ENCODE measurements around the gene LCP2. TPM values are rescaled to one million over a fixed set of nuclear protein-coding genes. Genes with fewer than 3 reads are reported as not detected.

The LCP2 gene
- total and polyA plus RNA-seq, 2 of the 4 experiments (the other 2 are of a cell fraction): not detected

DNA sequence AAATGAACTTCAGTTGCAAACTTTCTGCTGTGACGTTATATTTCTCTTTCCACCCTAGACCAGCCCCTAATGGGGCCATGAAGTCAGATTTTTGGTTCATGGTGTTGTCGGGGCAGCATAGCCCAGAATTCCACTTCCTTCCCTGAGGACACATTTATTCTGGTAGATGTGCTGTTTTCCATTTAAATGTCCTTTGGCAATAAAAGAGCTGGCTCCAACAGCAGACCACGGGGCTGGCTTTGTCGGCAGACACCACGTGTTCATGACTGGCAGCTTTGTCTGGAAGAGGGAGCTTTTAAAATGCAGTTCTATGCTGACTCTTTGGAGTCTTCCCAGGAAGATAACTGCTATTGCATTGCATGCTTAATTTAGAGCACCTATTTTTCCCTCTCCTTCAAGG lies 17.6 kb upstream of the LCP2 start:
- Histone ChIP-seq H4K8ac (ENCODE audit: low read depth in 2 of 2, low read length in 2 of 2) (no peak overlapping the region), H2BK15ac (ENCODE audit: low read depth, low read length) (no peak overlapping the region), H3K14ac (replicated peaks; ENCODE audit: low read depth, low read length) (no peak overlapping the region), H3K9me3 (ENCODE audit: control insufficient read depth, insufficient read depth, low read length) (no peaks in the 10 kb centered on the region), H4K5ac (ENCODE audit: low read depth, low read length) (no peak overlapping the region), H3K9ac (ENCODE audit: low read depth, low read length) (no peak overlapping the region), H2BK120ac (ENCODE audit: low read depth, low read length) (no peak overlapping the region), H3K27ac (ENCODE audit: insufficient read depth, low read length) (no peak overlapping the region), H3K4me3 (ENCODE audit: insufficient read depth, low read depth, low read length) (no peak overlapping the region), H3K36me3 (ENCODE audit: control insufficient read depth, insufficient read depth, low read length) (no peaks in the 10 kb centered on the region), H3K4ac (ENCODE audit: low read depth, low read length) (no peak overlapping the region), H2BK5ac (ENCODE audit: low read depth, low read length, poor library complexity, severe bottlenecking) (no peak overlapping the region), H3K56ac (ENCODE audit: extremely low read depth, insufficient read depth, low read length) (no peak overlapping the region), H2AFZ (replicated peaks; ENCODE audit: low read length, poor library complexity) (no peak overlapping the region), H3K4me1 (ENCODE audit: control insufficient read depth, insufficient read depth, low read length) (no peaks in the 10 kb centered on the region), H3K27me3 (ENCODE audit: control insufficient read depth, insufficient read depth, low read length) (no peaks in the 10 kb centered on the region), H3K23ac (ENCODE audit: low read depth, low read length) (no peak overlapping the region), H2BK20ac (ENCODE audit: low read depth, low read length) (no peak overlapping the region), H2AK5ac (ENCODE audit: low read depth, low read length) (no peak overlapping the region), H3K18ac (ENCODE audit: low read depth, low read length) (no peak overlapping the region), H4K20me1 (ENCODE audit: insufficient read depth, low read length) (no peaks in the 10 kb centered on the region), H4K91ac (ENCODE audit: insufficient read depth, low read depth, low read length) (no peak overlapping the region), H3K4me2 (ENCODE audit: low read depth, low read length) (no peak overlapping the region), H2AK9ac (replicated peaks; ENCODE audit: low read depth, low read length, poor library complexity) (no peak overlapping the region), H3K79me1 (ENCODE audit: low read depth in 1 of 2, low read length in 2 of 2) (no peaks in the 10 kb centered on the region), H3K9me1 (ENCODE audit: insufficient read depth, low read length) (no peaks in the 10 kb centered on the region)
- 0% methylated on average over 3 of the region's 5 CpGs; no CpG with 5 or more reads in 1 of the 2 experiments for WGBS, 2 experiments (ENCODE audit: extremely low coverage in 2 of 2, insufficient read length in 1 of 2)
- ATAC-seq (ENCODE audit: low read depth) (no peak), DNase-seq (no peak)
- ChIA-PET POLR2A (ENCODE audit: unreplicated experiment) (no interaction called here), CTCF (no interaction called here)
- in situ Hi-C loops (cut with MboI; ENCODE audit: low sequenced_read_pairs) (no loop called here), intact Hi-C loops (cut with micrococcal nuclease) (no loop called here), dilution Hi-C loops (cut with HindIII; ENCODE audit: low sequenced_read_pairs, unreplicated experiment) (no loop called here)
- no TSS peak for BruUV-seq (replicated peaks)
- TF ChIP-seq NFE2L2 (IDR thresholded peaks at IDR 0.05; ENCODE audit: low read depth, low read length): no peak
- no peak for TF ChIP-seq CEBPB (IDR thresholded peaks at IDR 0.05; ENCODE audit: low read depth, low read length)
- TF ChIP-seq, protein P1, sequence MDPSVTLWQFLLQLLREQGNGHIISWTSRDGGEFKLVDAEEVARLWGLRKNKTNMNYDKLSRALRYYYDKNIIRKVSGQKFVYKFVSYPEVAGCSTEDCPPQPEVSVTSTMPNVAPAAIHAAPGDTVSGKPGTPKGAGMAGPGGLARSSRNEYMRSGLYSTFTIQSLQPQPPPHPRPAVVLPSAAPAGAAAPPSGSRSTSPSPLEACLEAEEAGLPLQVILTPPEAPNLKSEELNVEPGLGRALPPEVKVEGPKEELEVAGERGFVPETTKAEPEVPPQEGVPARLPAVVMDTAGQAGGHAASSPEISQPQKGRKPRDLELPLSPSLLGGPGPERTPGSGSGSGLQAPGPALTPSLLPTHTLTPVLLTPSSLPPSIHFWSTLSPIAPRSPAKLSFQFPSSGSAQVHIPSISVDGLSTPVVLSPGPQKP (IDR thresholded peaks at IDR 0.05; ENCODE audit: borderline replicate concordance, low read depth, low read length): no peak
- TF ChIP-seq MXI1 (IDR thresholded peaks at IDR 0.05; ENCODE audit: borderline replicate concordance, low read depth, low read length): no peak
- TF ChIP-seq, protein P2, sequence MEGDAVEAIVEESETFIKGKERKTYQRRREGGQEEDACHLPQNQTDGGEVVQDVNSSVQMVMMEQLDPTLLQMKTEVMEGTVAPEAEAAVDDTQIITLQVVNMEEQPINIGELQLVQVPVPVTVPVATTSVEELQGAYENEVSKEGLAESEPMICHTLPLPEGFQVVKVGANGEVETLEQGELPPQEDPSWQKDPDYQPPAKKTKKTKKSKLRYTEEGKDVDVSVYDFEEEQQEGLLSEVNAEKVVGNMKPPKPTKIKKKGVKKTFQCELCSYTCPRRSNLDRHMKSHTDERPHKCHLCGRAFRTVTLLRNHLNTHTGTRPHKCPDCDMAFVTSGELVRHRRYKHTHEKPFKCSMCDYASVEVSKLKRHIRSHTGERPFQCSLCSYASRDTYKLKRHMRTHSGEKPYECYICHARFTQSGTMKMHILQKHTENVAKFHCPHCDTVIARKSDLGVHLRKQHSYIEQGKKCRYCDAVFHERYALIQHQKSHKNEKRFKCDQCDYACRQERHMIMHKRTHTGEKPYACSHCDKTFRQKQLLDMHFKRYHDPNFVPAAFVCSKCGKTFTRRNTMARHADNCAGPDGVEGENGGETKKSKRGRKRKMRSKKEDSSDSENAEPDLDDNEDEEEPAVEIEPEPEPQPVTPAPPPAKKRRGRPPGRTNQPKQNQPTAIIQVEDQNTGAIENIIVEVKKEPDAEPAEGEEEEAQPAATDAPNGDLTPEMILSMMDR (conservative IDR thresholded peaks at IDR 0.05; ENCODE audit: low read depth, low read length): no peak
- no peak for TF ChIP-seq MAFK (IDR thresholded peaks at IDR 0.05; ENCODE audit: low read depth, low read length)
- no peak for TF ChIP-seq MAZ (IDR thresholded peaks at IDR 0.05; ENCODE audit: borderline replicate concordance, low read depth, low read length)
- TF ChIP-seq RFX5 (IDR thresholded peaks at IDR 0.05; ENCODE audit: low read depth, low read length): no peak
- no peak for TF ChIP-seq FOS (IDR thresholded peaks at IDR 0.05; ENCODE audit: low read depth, low read length)
- TF ChIP-seq BHLHE40 (IDR thresholded peaks at IDR 0.05; ENCODE audit: low read depth, low read length): no peak
- TF ChIP-seq, protein P3, sequence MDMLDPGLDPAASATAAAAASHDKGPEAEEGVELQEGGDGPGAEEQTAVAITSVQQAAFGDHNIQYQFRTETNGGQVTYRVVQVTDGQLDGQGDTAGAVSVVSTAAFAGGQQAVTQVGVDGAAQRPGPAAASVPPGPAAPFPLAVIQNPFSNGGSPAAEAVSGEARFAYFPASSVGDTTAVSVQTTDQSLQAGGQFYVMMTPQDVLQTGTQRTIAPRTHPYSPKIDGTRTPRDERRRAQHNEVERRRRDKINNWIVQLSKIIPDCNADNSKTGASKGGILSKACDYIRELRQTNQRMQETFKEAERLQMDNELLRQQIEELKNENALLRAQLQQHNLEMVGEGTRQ (IDR thresholded peaks at IDR 0.05; ENCODE audit: low read depth, low read length): no peak
- TF ChIP-seq RAD21 (IDR thresholded peaks at IDR 0.05; ENCODE audit: low read length): no peak
- no peak for TF ChIP-seq SMC3 (IDR thresholded peaks at IDR 0.05; ENCODE audit: low read depth, low read length)
- no peak for TF ChIP-seq CHD1 (IDR thresholded peaks at IDR 0.05; ENCODE audit: low read depth, low read length)
- TF ChIP-seq POLR2A (IDR thresholded peaks at IDR 0.05; ENCODE audit: low read depth, low read length): no peak
